GM18520 (cell line): ENCODE data around the gene NOP14.

Experiments used
- ATAC-seq: cut with Tn5 transposase; IDR thresholded peaks from one replicate; pipeline ENCODE4 v1.9.1; 2021; ENCODE audit not compliant: unreplicated experiment

Gene NOP14

DNA sequence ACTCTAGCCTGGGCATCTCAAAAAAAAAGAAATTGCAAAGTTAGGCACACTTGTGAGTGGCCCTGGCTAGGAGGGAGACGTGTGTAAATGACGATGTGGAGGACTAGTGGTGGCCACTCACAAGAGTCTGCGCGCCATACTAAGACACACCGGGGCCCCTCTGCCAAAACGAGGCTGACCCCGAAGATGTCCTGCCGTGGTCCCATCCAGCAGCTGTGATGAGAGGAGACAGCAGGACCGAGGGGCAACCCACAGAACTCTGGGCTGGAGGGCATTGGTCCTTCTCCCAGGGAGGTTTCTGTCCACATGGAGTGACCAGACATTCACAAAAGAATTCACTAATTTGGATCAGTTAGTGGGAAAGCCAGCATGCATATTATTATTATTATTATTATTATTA lies 47.4 kb downstream of the NOP14 start:
- ATAC-seq = no peak

DNA sequence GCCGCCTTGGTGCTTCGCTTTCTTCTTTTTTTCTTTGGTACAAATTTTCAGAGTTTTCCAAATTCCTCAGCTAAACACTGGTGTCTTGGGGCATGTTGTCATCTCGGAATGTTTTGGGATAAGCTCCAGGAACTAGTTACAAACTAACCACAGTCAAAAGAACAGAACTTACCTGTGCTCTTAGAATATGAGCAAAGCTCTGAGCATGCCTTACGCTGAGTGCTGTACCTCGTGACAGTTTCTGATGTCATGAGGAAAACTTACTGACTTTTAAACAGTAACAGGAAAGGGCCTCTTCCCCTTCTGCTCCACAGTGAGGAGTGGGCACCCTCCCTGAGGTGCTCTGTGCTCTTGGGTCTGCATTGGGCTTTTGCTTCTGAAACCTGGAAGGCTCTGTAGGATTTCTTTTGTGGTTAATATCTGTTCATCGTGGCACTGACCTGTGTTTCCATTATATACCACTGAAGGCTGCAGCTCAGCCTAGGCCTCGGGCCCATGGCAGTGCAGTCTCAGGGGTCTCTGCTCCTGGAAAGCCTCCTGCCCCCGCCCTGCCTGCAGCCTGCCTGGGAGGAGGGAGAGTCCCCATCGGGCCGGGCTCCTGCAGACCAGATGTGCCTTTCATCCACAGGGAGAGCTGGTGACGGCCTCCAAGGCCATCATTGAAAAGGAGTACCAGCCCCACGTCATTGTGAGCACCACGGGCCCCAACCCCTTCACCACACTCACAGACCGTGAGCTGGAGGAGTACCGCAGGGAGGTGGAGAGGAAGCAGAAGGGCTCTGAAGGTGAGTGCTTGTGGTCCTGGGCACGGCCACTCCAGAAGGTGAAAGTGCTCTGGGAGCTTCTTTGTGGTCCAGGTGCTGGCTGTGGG lies 48.7 kb downstream of the NOP14 start:
- ATAC-seq = no peak

DNA sequence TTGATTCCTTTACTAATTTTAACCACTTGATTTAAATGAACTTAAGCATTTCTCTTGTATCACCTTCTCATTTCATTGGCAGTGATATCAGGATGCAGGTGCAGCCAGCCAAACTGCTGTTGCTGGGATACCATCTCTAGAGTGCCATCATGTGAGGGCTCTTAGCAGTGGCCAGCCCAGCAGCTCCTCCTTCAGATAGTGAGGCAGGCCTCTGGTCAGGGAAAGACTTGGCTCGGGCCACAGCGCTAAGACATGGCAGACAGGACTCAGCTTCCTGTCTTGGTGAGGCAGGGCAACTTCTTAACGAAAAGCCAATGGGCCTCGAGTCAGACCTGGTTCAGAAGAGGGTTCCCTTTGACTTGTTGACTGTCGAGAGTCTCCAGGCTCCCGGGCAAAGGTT lies 50.0 kb downstream of the NOP14 start:
- ATAC-seq = no peak

DNA sequence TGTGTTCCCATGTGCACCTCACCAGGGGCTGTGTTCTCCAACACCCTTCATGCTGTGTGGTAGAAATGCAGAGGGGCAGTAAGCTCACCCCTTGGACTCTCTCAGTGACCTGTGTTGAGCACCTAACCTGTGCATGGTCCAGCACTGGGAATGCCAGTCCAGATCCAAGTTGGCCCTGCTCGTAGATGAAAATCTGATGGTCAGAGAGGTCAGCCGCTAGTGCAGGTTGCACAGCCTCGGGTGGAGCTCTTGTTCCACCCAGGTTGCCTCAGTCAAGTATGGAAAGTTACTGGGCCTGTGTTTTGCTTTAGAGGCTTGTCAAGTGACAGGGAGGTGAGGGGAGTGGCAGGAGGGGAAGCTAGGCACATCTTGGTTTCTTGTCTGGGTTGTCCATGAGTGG lies 51.3 kb downstream of the NOP14 start:
- ATAC-seq = no peak

DNA sequence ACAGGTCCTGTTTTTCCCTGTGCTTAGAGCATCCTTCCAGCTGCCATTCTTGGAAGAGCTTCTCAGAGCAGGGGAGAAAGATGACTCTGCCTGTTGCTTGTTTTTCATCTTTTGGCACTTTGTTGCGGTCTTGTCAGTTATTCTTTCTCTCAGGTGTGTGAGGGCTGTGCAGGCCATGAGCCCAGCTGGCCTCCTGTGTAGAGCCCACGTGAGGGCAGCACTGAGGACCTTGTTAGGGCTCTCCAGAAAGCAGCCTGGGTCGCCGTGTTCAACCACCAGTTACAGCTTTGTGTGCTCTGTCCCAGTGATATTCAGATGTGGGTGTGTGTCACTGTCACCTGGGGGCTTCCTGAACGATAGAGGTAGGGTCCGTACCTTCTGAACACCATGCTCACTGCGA lies 52.8 kb downstream of the NOP14 start:
- no peak for ATAC-seq

DNA sequence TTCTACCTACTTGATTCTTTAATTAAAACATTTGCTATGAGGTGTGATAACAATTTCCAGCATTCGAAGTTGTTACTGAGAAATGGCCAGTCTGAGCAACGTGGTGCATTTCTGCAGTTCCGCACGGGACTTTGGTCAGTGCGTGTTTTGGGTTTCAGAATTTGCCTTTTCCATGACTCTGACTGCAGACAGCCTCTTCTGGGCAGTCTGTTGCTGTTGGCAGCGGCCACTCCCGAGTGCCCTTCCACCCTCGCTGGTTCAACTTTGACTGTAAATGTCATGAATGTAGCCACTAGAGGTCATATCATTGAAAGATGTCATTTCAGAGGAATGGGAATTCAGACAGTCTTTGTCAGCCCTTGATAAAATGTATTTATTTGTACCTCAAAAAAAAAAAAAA lies 53.6 kb downstream of the NOP14 start:
- ATAC-seq = no peak

DNA sequence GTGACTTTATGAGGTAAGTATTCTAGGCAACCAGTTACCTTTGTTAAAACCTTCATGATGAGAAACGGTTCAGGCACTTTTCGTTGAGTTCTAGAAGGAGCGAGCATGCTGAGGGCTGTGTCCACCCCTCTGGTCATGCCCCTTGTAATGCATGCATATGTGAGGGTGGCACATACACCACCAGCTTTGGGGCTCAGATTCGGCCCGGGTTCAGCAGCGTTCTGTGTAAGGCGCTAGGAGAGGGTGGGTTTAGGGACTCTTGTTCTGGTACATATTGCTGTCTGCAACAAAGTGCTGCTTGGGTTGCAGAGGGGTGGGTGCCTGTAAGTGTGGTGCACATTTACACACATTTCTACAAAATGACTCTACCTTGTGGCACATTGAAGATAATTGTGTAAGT lies 54.5 kb downstream of the NOP14 start:
- ATAC-seq = no peak

DNA sequence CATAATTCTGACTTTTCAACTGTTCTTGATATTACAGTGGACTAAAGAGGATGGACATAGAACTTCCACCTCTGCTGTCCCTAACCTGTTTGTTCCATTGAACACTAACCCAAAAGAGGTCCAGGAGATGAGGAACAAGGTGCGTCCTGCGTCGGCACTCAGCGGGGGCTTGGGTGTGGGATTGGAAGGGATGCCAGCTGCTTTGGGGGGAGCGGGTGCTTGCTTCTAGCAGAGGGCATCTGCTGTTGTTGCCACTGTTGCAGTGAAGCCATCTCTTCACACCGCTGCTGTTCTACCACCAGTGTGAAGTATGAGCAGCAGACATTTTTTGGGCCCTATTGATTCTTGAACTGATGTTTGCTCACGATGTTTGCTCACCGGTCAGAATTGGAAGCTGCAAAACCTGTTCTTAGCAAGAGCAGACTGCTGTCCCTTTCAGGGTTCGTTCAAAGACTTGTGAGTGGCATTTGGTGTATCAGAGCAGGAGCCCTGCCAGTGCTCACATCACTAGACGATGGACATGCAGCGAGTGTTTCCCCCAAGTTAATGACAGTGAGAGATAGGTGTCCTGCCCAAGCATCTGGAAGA lies 55.4 kb downstream of the NOP14 start:
- ATAC-seq = no peak

DNA sequence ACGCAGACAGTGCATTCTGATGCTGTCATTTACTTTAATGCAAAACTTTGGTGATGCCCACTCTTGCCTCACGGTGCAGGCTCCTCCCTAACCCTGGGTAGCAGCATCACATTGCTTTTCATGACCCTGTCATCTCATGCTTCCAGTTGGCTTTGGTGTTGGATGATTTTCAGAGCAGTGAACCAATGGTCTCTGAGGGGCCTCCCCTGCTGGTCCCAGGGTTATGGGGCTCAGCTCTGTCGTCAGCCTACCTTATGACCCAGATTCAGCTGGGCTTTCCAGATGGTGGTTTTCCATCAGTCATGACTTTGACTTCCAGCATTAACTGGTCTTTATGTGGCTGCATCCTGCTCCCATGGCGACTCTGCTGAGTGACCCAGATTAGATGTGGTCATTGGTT lies 56.0 kb downstream of the NOP14 start:
- ATAC-seq = no peak

DNA sequence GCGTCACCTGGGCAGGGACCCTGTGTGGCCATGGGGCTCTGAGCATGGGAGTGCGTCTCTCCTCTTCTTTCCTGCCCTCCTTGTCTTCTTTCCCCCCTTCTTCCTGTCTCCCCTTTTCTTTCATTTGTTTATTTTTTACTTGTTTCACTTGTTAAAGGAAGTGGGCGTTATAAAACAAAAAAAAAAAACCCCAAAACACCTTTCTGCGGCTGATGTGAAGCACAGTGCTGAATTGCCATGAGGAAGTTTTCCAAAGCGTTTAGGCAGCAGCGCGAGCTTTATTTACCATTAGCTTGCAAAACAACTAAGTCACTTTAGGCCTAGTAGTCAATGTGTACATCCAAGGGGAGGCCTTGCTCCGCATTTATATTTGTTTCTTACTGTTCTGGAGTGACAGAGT lies 57.0 kb downstream of the NOP14 start:
- no peak for ATAC-seq

DNA sequence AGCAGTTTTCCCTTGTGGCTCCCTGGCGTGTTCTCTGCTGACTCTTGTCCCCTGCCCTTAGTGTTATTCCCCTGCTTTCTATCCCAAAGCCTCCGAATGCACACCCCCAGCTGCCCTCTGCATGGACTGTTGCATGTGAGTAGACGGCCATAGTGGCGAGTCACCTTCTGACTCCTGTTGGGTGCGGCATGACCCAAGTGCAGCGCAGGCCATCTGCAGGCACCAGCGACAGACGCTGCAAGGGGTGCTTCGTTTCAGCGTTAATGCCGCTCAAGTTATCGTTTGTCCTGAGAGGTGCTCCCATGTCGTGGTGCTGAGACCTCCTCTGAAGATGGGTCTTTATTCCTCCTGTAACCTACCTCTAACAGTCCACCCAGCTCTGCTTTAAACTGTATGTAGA lies 57.7 kb downstream of the NOP14 start:
- no peak for ATAC-seq

DNA sequence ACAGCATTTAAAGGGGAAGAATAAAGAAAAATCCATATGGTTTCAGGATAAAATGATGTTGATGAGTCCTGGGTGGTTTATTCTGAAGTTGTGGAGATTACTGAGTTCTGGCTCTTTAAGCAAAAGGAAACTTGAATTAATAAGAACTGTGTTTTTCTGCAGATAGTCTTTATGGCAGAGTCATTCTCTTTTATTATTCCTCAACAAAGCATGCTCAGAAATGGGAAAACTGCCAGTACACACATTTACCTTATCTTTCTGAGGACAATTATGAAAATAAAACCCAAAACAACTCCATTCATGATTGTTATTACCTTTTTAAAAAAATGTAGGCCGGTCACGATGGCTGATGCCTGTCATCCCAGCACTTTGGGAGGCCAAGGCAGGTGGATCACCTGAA lies 61.1 kb downstream of the NOP14 start:
- no peak for ATAC-seq

DNA sequence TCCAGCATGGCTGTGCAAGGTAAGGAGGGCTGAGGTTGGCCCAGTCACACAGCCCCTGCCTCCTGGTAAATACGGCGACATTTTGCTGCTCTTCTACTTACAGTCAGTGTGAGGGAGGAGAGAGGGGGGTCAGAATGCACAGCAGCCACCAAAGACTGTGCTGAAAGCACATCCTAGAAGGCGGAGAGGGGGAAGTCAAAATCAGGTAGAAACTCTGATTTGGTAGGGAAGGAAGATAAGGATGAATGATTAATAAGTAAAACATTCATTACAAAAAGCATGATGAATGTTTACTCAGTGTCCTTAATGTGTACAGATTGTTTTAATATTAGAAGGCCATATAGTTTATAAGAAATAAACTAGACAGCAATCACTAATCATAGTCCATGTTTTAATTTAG lies 62.0 kb downstream of the NOP14 start:
- no peak for ATAC-seq

DNA sequence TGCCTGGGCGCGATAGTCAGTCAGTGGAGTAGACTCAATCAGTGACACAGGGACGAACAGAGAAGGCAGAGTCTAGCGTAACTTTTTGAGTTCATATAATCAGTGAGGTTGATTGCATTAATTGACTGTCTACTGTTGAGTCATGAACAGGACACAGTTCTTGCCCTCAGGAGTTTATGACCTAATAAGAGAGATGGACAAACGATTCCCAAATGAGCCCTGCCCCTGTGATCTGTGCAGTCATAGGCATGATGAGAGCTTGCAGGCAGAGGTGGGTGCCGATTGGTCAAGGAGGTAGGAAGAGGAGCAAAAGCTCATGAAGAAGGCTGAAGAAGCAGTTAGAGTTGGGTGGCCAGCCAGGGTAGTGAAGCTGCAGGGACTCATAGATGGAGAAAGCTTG lies 62.5 kb downstream of the NOP14 start:
- no peak for ATAC-seq

DNA sequence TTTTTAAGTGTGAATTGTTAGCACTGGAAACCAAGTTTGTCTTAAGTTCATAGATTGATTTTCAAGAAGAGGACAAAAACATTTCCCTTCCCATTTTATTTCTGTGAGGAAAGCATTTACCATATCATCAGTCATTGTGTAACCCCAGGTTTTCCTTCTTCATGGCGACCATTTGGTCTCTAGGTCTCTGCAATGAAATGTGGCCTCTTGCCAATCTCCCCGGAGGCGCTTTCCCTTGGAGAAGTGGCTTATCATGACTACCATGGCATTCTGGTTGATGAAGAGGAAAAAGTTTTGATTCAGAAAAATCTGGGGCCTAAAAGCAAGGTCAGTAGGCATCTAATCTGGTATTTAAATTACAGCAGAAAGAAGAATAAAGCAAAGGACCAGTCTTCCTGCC lies 65.2 kb downstream of the NOP14 start:
- no peak for ATAC-seq

DNA sequence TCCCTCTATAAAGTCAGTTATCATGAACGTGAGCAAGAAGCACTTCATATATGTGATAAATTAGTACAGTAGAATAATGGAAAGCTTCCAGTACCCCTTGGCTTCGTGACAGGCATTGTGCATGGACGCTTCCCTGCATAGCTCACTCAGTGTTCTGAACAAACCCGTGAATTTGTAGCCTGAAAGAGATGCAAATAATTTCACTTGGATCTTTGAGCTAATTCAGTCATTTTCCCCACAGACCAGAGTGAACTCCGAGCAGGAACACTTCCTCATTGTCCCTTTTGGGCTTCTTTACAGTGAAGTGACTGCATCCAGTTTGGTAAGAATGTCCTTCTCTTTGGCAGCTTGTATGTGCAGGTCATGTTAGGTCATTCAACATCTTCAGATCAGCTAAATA lies 69.4 kb downstream of the NOP14 start:
- no peak for ATAC-seq

DNA sequence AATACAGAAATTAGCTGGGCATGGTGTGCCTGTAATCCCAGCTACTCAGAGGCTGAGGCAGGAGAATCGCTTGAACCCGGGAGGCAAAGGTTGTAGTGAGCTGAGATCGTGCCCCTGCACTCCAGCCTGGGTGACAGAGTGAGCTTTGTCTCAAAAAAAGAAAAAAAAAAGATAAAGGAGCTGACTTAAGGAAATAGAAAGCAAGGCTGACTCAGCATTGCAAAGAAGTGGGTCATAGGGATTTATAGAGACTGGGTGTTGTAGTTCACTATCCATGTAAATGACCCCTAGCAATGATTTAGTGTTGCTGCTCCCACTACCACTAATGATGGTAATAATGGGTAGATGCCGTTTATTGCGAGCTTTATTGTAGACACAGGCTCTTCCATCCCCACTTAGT lies 71.9 kb downstream of the NOP14 start:
- ATAC-seq = no peak

DNA sequence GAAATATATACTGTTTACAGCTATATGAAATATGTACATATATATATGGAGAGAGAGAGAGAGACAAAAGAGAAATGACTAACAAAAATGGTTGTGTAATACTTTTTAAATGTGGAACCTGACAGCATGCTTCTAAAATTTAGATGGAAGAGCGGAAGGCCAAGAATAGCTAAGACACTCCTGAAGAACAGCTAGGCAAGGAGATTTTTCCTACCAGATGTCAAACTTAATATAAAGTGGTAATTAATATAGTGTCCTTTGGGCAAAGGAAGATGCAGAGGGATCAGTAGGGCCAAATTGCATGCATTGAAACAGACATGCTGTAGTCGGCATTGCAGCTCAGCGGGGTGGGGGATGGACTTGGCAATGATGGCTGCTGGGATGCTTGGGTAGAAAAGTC lies 74.3 kb downstream of the NOP14 start:
- ATAC-seq = no peak
